VCaP (cell line): Measurements from ENCODE around the gene DLGAP1.
"Not testable (repeated sequence)": the region's sequence is repeated elsewhere in the genome, so short reads cannot be mapped to it uniquely, and the experiment has no call there.

Experiments
- H3K27ac ChIP-seq: fragments of 450-650 bp; 2 replicates; pipeline ENCODE4 v1.5.1; 2017
- CTCF ChIP-seq: fragments of 450-650 bp; conservative IDR thresholded peaks from 2 replicates; pipeline ENCODE4 v1.5.1; 2017; ENCODE audit warnings: mild to moderate bottlenecking, moderate library complexity

The DLGAP1 gene

GRCh38 chr18:4319738-4320677 lies 135.1 kb downstream of the DLGAP1 start:
- H3K27ac ChIP-seq = no peak overlapping the region
- no peak for TF ChIP-seq CTCF

GRCh38 chr18:4318311-4318710 lies 136.8 kb downstream of the DLGAP1 start:
- H3K27ac ChIP-seq = no peak overlapping the region
- TF ChIP-seq CTCF = no peak

GRCh38 chr18:4311945-4312344 lies 143.2 kb downstream of the DLGAP1 start:
- not testable (repeated sequence) for H3K27ac ChIP-seq

- TF ChIP-seq CTCF = no peak
Measured at GRCh38 chr18:4311136-4311535, 144.0 kb downstream of the DLGAP1 start.

GRCh38 chr18:4309227-4309626 lies 145.9 kb downstream of the DLGAP1 start:
- H3K27ac ChIP-seq = no peak overlapping the region
- no peak for TF ChIP-seq CTCF

More at GRCh38 chr18:4311136-4311535, 144.0 kb downstream of the DLGAP1 start:
- no peak overlapping the region for H3K27ac ChIP-seq

GRCh38 chr18:4308576-4308975 lies 146.5 kb downstream of the DLGAP1 start:
- no peak for TF ChIP-seq CTCF
- no peak overlapping the region for H3K27ac ChIP-seq

- H3K27ac ChIP-seq = no peak overlapping the region
- no peak for TF ChIP-seq CTCF
Measured at GRCh38 chr18:4299395-4299794, 155.7 kb downstream of the DLGAP1 start.

GRCh38 chr18:4293337-4293736 lies 161.8 kb downstream of the DLGAP1 start:
- TF ChIP-seq CTCF = no peak
- H3K27ac ChIP-seq = no peak overlapping the region
